Dedifferentiated amniotic fluid mesenchymal stem cell (primary cell): ENCODE results near the gene NAV1.

Source experiments
- DNase-seq: peaks from one replicate; pipeline ENCODE4 v3.0.0-alpha.2; 2016; ENCODE audit errors: extremely low spot score

Gene NAV1

DNA sequence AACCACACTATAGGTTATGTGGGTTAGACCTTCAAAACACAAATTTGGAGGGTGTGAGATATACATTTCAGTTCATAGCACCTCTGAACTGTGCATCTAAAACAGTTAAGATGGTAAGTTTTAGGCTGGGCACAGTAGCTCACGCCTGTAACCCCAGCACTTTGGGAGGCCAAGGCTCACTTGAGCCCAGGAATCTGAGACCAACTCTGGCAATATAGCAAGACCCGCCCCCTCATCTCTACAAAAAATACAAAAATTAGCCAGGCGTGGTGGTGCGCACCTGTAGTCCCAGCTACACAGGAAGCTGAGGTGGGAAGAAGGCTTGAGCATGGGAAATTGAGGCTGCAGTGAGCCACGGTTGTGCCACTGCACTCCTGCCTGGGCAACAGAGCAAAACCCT, 47.9 kb downstream of the NAV1 start:
- no peak for DNase-seq

DNA sequence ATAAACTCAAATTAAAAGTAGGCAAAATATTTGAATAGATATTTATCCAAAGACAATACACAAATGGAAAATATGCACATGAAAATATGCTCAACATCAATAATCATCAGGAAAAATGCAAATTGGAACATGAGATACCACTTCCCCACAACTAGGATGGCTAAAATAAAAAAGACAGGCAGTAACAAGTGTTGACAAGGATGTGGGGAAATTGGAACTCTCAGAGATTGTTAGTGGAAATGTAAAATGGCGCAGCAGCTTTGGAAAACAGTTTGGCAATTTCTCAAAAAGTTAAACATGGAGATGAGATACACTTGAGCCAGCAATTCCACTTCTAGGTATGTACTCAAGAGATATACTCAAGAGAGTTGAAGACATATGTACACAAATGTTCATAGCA, 48.8 kb downstream of the NAV1 start:
- DNase-seq: no peak
